Astrocyte (in vitro differentiated cells and primary cell): ENCODE results near the gene CD300LF. TPM values are rescaled to one million over a fixed set of nuclear protein-coding genes. Genes with fewer than 3 reads are reported as not detected.

Experiments
- DNase-seq: peaks from one replicate; pipeline ENCODE4 v3.0.0-alpha.2; 2010; ENCODE audit warnings: low read depth
- FAIRE-seq: peaks from 2 replicates; lab custom pipeline; 2011; peaks lifted over from hg19 to GRCh38; lab: Jason Lieb, UNC
- H2AFZ ChIP-seq: 2 replicates; pipeline ENCODE4 v1.6.0; 2012; ENCODE audit warnings: low read depth, low read length, inconsistent platforms
- H3K27ac ChIP-seq: 2 replicates; pipeline ENCODE4 v1.5.1; 2011; ENCODE audit warnings: low read depth, low read length, inconsistent platforms
- H3K27me3 ChIP-seq: 2 replicates; pipeline ENCODE4 v1.6.0; 2011; ENCODE audit warnings: low read length, inconsistent platforms; ENCODE audit not compliant: insufficient read depth
- H3K36me3 ChIP-seq: 2 replicates; pipeline ENCODE4 v1.5.1; 2011; ENCODE audit warnings: low read length, inconsistent platforms; ENCODE audit not compliant: insufficient read depth
- H3K4me1 ChIP-seq: 2 replicates; pipeline ENCODE4 v1.5.1; 2011; ENCODE audit warnings: low read length, inconsistent platforms; ENCODE audit not compliant: insufficient read depth
- H3K4me2 ChIP-seq: 2 replicates; pipeline ENCODE4 v1.6.0; 2012; ENCODE audit warnings: low read length, inconsistent platforms
- H3K4me3 ChIP-seq: 2 replicates; pipeline ENCODE4 v1.5.1; 2011; ENCODE audit warnings: low read depth, mild to moderate bottlenecking, low read length, inconsistent platforms; ENCODE audit not compliant: insufficient read depth
- H3K79me2 ChIP-seq: 2 replicates; pipeline ENCODE4 v1.6.0; 2012; ENCODE audit warnings: mild to moderate bottlenecking, low read length, inconsistent platforms; ENCODE audit not compliant: insufficient read depth
- H3K9ac ChIP-seq: 2 replicates; pipeline ENCODE4 v1.6.0; 2012; ENCODE audit warnings: mild to moderate bottlenecking, low read length, inconsistent platforms
- H3K9me3 ChIP-seq: 2 replicates; pipeline ENCODE4 v1.5.1; 2012; ENCODE audit warnings: low read depth, mild to moderate bottlenecking, low read length, inconsistent platforms; ENCODE audit not compliant: insufficient read depth
- H4K20me1 ChIP-seq: 2 replicates; pipeline ENCODE4 v1.6.0; 2012; ENCODE audit warnings: low read length, inconsistent platforms; ENCODE audit not compliant: insufficient read depth
- H3K27ac Mint-ChIP-seq: one replicate; pipeline ENCODE4 v1.8.0; 2021; ENCODE audit warnings: mild to moderate bottlenecking, mixed read lengths; ENCODE audit not compliant: unreplicated experiment
- H3K27me3 Mint-ChIP-seq: one replicate; pipeline ENCODE4 v1.8.0; 2021; ENCODE audit warnings: low read depth, mixed read lengths; ENCODE audit not compliant: unreplicated experiment
- H3K36me3 Mint-ChIP-seq: one replicate; pipeline ENCODE4 v1.8.0; 2021; ENCODE audit warnings: low read depth, mixed read lengths; ENCODE audit not compliant: unreplicated experiment
- H3K4me1 Mint-ChIP-seq: one replicate; pipeline ENCODE4 v1.8.0; 2021; ENCODE audit warnings: low read depth, mixed read lengths; ENCODE audit not compliant: unreplicated experiment
- H3K4me3 Mint-ChIP-seq: one replicate; pipeline ENCODE4 v1.8.0; 2021; ENCODE audit warnings: mild to moderate bottlenecking, moderate library complexity, mixed read lengths; ENCODE audit not compliant: unreplicated experiment
- H3K9me3 Mint-ChIP-seq: one replicate; pipeline ENCODE4 v1.8.0; 2021; ENCODE audit warnings: mild to moderate bottlenecking, mixed read lengths; ENCODE audit not compliant: unreplicated experiment
- CTCF ChIP-seq: IDR thresholded peaks from 2 replicates; pipeline ENCODE4 v1.5.1; 2011; ENCODE audit warnings: low read depth, mild to moderate bottlenecking, inconsistent platforms, low read length, moderate library complexity; ENCODE audit not compliant: insufficient read depth
- EZH2 ChIP-seq: IDR thresholded peaks from 2 replicates; pipeline ENCODE4 v1.6.1; 2012; ENCODE audit warnings: mild to moderate bottlenecking, low read length, inconsistent platforms; ENCODE audit not compliant: insufficient read depth
- total RNA-seq: library from RNA; stranded (reverse); gene quantifications from 2 replicates; pipeline ENCODE4 v1.2.1, GENCODE V29; 2021

Gene CD300LF
- total RNA-seq, 1 donor from 2014 or later: not detected

- FAIRE-seq: no peak
- no peak overlapping the region for H3K27ac Mint-ChIP-seq
- peaks cover 4% of the 10 kb centered on the region for H3K27me3 ChIP-seq
- H3K4me1 ChIP-seq: no peaks in the 10 kb centered on the region
- H4K20me1 ChIP-seq: no peaks in the 10 kb centered on the region
- DNase-seq: no peak
- no peaks in the 10 kb centered on the region for H3K4me1 Mint-ChIP-seq
- H3K4me3 ChIP-seq: no peak overlapping the region
- H3K36me3 ChIP-seq: no peaks in the 10 kb centered on the region
- H3K9me3 ChIP-seq: peaks cover 11% of the 10 kb centered on the region
- TF ChIP-seq CTCF (no peak), EZH2 (no peak)
- no peak overlapping the region for H3K27ac ChIP-seq
- H3K4me3 Mint-ChIP-seq: no peak overlapping the region
- no peak overlapping the region for H2AFZ ChIP-seq
- H3K36me3 Mint-ChIP-seq: no peaks in the 10 kb centered on the region
- no peaks in the 10 kb centered on the region for H3K9me3 Mint-ChIP-seq
- no peak overlapping the region for H3K4me2 ChIP-seq
- no peak overlapping the region for H3K9ac ChIP-seq
- no peaks in the 10 kb centered on the region for H3K79me2 ChIP-seq
- peaks cover 27% of the 10 kb centered on the region for H3K27me3 Mint-ChIP-seq
Measured at GRCh38 chr17:74725111-74725510, 12.4 kb upstream of the CD300LF start.

- no peak overlapping the region for H3K9ac ChIP-seq
- H3K4me1 Mint-ChIP-seq: no peaks in the 10 kb centered on the region
- no peaks in the 10 kb centered on the region for H3K36me3 ChIP-seq
- no peak overlapping the region for H3K4me2 ChIP-seq
- no peaks in the 10 kb centered on the region for H3K36me3 Mint-ChIP-seq
- no peak overlapping the region for H3K27ac ChIP-seq
- H3K27ac Mint-ChIP-seq: no peak overlapping the region
- TF ChIP-seq EZH2 (no peak), CTCF (no peak)
- H3K4me1 ChIP-seq: no peaks in the 10 kb centered on the region
- H3K4me3 ChIP-seq: no peak overlapping the region
- DNase-seq (no peak), FAIRE-seq (no peak)
- H3K9me3 Mint-ChIP-seq: no peaks in the 10 kb centered on the region
- no peaks in the 10 kb centered on the region for H4K20me1 ChIP-seq
- peaks cover 4% of the 10 kb centered on the region for H3K27me3 ChIP-seq
- H3K4me3 Mint-ChIP-seq: no peak overlapping the region
- H3K9me3 ChIP-seq: peaks cover 6% of the 10 kb centered on the region
- no peak overlapping the region for H2AFZ ChIP-seq
- H3K79me2 ChIP-seq: no peaks in the 10 kb centered on the region
- H3K27me3 Mint-ChIP-seq: peaks cover 29% of the 10 kb centered on the region
Measured at GRCh38 chr17:74723891-74724290, 11.2 kb upstream of the CD300LF start.

- no peaks in the 10 kb centered on the region for H3K36me3 ChIP-seq
- Mint-ChIP-seq H3K9me3 (no peaks in the 10 kb centered on the region), H3K27ac (no peak overlapping the region), H3K27me3 (peaks cover 32% of the 10 kb centered on the region), H3K4me3 (no peak overlapping the region), H3K36me3 (no peaks in the 10 kb centered on the region), H3K4me1 (no peaks in the 10 kb centered on the region)
- no peaks in the 10 kb centered on the region for H3K9me3 ChIP-seq
- TF ChIP-seq EZH2 (no peak), CTCF (no peak)
- FAIRE-seq (no peak), DNase-seq (no peak)
- H2AFZ ChIP-seq: no peak overlapping the region
- no peak overlapping the region for H3K4me3 ChIP-seq
- no peak overlapping the region for H3K27ac ChIP-seq
- H3K4me2 ChIP-seq: no peak overlapping the region
- H4K20me1 ChIP-seq: no peaks in the 10 kb centered on the region
- H3K9ac ChIP-seq: no peak overlapping the region
- peaks cover 4% of the 10 kb centered on the region for H3K27me3 ChIP-seq
- H3K79me2 ChIP-seq: no peaks in the 10 kb centered on the region
- H3K4me1 ChIP-seq: no peaks in the 10 kb centered on the region
Measured at GRCh38 chr17:74722782-74723181, 10.1 kb upstream of the CD300LF start.
